ENCODE measurements around the gene UGDH. TPM values are rescaled to one million over a fixed set of nuclear protein-coding genes. Genes with fewer than 3 reads are reported as not detected.

UGDH gene
- total and polyA plus RNA-seq, 9 of the 15 experiments (the other 6 are each of a cell fraction or from before 2014, with no cell fraction given): 5.5 to 21.7 (median 16.2) TPM

DNA sequence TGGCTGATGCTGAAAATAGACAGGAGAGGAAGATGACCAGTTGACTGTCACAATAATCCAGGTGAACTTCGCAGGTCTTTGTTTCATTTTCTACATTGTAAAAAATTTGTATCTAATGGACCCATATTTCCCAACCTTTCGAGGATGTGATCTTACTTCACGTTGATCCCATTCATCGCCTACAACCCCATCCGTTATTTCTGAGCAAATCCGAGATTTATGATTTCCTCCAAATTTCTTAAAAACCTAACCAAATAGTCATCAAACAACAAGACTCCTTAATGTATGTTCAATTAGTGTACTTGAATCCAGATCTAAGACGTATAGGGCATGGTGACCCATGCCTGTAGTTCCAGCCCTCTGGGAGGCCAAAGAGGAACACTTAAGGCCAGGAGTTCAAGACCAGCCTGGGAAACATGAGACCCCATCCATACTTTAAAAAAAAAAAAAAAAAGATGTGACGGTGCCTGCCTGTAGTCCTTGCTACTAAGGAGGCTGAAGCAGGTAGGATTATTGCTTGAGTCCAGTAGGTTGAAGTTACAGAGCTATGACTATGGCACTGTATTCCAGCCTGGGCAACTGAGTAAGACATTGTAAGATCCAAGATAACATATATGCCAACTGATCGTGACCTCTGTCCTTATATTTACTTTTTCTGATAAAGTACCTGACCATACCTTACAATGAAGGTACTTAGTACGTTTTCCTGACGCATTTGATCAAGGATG lies 74.2 kb downstream of the UGDH start (continued):
- TF ChIP-seq RBFOX2 (IDR thresholded peaks at IDR 0.05; ENCODE audit: low read depth, low read length) (0 out of 2 replicates have a peak, but pooled peaks have one; percentile 29), POLR2G (IDR thresholded peaks at IDR 0.05; ENCODE audit: low read depth, low read length) (0 out of 2 replicates have a peak, but pooled peaks have one; percentile 18), CBFA2T3 (IDR thresholded peaks at IDR 0.05) (no peak), SRSF1 (IDR thresholded peaks at IDR 0.05; ENCODE audit: low read depth, low read length) (no peak), NFIC (IDR thresholded peaks at IDR 0.05) (0 out of 2 replicates have a peak, but pooled peaks have one; percentile 5), SIN3A (IDR thresholded peaks at IDR 0.05; ENCODE audit: borderline replicate concordance in 2 of 2, control insufficient read depth in 1 of 2, low read depth in 2 of 2, low read length in 2 of 2) (0 out of 4 replicates have a peak, but pooled peaks of 1 of the 2 experiments have one; percentile 2), ZNF347 (CRISPR knock-in tag; IDR thresholded peaks at IDR 0.05; ENCODE audit: low read depth) (0 out of 2 replicates have a peak, but pooled peaks have one; percentile 62), SUPT5H (IDR thresholded peaks at IDR 0.05) (peak; percentile 69), POLR2B (IDR thresholded peaks at IDR 0.05; ENCODE audit: low read depth, partially characterized antibody) (peak; percentile 34), STAT5A (IDR thresholded peaks at IDR 0.05; ENCODE audit: borderline replicate concordance, low read length) (no peak)
- TF ChIP-seq, protein P1, sequence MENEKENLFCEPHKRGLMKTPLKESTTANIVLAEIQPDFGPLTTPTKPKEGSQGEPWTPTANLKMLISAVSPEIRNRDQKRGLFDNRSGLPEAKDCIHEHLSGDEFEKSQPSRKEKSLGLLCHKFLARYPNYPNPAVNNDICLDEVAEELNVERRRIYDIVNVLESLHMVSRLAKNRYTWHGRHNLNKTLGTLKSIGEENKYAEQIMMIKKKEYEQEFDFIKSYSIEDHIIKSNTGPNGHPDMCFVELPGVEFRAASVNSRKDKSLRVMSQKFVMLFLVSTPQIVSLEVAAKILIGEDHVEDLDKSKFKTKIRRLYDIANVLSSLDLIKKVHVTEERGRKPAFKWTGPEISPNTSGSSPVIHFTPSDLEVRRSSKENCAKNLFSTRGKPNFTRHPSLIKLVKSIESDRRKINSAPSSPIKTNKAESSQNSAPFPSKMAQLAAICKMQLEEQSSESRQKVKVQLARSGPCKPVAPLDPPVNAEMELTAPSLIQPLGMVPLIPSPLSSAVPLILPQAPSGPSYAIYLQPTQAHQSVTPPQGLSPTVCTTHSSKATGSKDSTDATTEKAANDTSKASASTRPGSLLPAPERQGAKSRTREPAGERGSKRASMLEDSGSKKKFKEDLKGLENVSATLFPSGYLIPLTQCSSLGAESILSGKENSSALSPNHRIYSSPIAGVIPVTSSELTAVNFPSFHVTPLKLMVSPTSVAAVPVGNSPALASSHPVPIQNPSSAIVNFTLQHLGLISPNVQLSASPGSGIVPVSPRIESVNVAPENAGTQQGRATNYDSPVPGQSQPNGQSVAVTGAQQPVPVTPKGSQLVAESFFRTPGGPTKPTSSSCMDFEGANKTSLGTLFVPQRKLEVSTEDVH (IDR thresholded peaks at IDR 0.05; ENCODE audit: low read depth, partially characterized antibody): no peak
